Activated CD8-positive, alpha-beta T cell treated with anti-CD3 and anti-CD28 coated beads, Interleukin-2, amount 10 ng/mL, durations not matched to agents 7 days and 5 days (primary cell): ENCODE results near the gene ACTR1A. TPM values are rescaled to one million over a fixed set of nuclear protein-coding genes. Genes with fewer than 3 reads are reported as not detected.

Source experiments
- ATAC-seq: fragments of 150-1000 bp; cut with Tn5 transposase; one replicate; pipeline ENCODE4 v1.10.0; 2021; ENCODE audit warnings: moderate library complexity
- CTCF ChIA-PET: fragments of 350-600 bp; sonication (Branson Sonifier 250); formaldehyde crosslinking; loops from one replicate; lab custom pipeline; 2021; ENCODE audit warnings: antibody characterized with exemption; lab: Charles Lee
- POLR2A ChIA-PET: fragments of 350-600 bp; sonication (Branson Sonifier 250); formaldehyde crosslinking; loops from one replicate; lab custom pipeline; 2021; ENCODE audit warnings: antibody characterized with exemption; lab: Charles Lee
- DNase-seq: peaks from one replicate; pipeline ENCODE4 v3.0.0-alpha.2; 2020
- H3K27ac Mint-ChIP-seq: one replicate; pipeline ENCODE4 v1.8.0; 2021; ENCODE audit warnings: mild to moderate bottlenecking, mixed read lengths
- H3K27me3 Mint-ChIP-seq: one replicate; pipeline ENCODE4 v1.8.0; 2021; ENCODE audit warnings: low read depth, mixed read lengths
- H3K36me3 Mint-ChIP-seq: one replicate; pipeline ENCODE4 v1.8.0; 2021; ENCODE audit warnings: low read depth, mixed read lengths
- H3K4me1 Mint-ChIP-seq: one replicate; pipeline ENCODE4 v1.8.0; 2021; ENCODE audit warnings: low read depth, mixed read lengths
- H3K4me3 Mint-ChIP-seq: one replicate; pipeline ENCODE4 v1.8.0; 2021; ENCODE audit warnings: mild to moderate bottlenecking, mixed read lengths
- H3K9me3 Mint-ChIP-seq: one replicate; pipeline ENCODE4 v1.8.0; 2022; ENCODE audit warnings: mixed read lengths; ENCODE audit not compliant: insufficient read depth
- total RNA-seq, 2 experiments: library from RNA; stranded (reverse); gene quantifications; one replicate each; pipeline ENCODE4 v1.2.3, GENCODE V29; 2021

The ACTR1A gene
- total RNA-seq, 2 experiments from 2014 or later: 72.7 to 75.8 TPM

DNA sequence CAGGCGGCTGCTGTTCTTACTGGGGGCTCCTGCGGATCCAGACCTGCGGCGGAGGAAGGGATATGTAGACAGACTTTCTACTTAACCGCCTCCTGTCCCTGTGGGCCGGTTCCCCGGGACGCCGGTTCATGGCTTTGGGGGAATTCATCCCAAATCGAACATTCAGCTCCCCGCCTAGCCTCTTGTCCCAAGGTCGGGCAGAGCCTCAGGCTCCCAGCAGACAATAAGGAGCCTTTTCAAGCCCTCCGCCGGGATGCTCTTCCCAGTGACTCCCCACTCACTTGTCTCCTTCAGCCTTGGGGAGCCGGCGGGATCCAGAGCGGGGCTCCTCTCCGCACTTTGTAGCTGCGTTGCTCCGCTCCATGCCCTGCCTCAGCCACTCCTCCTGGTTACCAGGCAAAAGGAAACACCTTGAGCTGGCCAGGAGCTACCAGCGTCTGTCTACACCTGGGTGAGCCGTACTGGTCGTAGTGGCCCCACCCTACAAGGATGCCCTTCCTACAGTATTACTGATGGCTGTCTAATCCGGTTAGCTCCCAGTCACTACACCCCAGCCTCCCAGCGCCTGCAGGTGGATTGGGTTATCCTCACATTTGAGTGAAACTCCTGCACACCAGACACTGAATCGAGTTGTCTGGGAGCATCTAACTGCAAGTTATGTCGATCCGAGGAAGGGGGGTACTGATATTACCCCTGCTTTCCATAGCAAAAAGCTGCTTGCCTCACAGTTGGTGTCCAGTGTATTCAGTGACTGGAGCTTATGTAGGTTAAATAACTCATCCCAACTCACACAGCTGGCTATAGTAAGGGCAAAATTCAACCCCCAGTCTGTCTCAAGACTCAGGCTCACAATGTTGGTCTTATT is 51.2 kb downstream of the ACTR1A start, which contains the start of gene C10orf95:
TSS of gene C10orf95 (minus strand) at position 439 of the 865 bp plus-strand sequence. CDS start 450 bp downstream, outside the sequence.
- CTCF ChIA-PET: interaction anchor here (0.7 to 5.0 kb wide), 15 partner anchors 9 to 220 kb away, joined by 3 to 31 read pairs (median 6); partner anchors contain the start of genes ACTR1A, FBXL15 and NFKB2
- H3K4me1 Mint-ChIP-seq: peaks cover 47% of the 10 kb centered on the region
- no peaks in the 10 kb centered on the region for H3K27me3 Mint-ChIP-seq
- ATAC-seq (no peak), DNase-seq (no peak)
- no peaks in the 10 kb centered on the region for H3K9me3 Mint-ChIP-seq
- H3K27ac Mint-ChIP-seq: peak within 1 kb of the TSS; percentile 80
- peak within 1 kb of the TSS; percentile 90 for H3K4me3 Mint-ChIP-seq
- POLR2A ChIA-PET: interaction anchor here (0.6 to 5.7 kb wide), 13 partner anchors 10 to 126 kb away, joined by 3 to 81 read pairs (median 6); partner anchors contain the start of genes CUEDC2, FBXL15 and NFKB2
- peaks cover 25% of the 10 kb centered on the region for H3K36me3 Mint-ChIP-seq

DNA sequence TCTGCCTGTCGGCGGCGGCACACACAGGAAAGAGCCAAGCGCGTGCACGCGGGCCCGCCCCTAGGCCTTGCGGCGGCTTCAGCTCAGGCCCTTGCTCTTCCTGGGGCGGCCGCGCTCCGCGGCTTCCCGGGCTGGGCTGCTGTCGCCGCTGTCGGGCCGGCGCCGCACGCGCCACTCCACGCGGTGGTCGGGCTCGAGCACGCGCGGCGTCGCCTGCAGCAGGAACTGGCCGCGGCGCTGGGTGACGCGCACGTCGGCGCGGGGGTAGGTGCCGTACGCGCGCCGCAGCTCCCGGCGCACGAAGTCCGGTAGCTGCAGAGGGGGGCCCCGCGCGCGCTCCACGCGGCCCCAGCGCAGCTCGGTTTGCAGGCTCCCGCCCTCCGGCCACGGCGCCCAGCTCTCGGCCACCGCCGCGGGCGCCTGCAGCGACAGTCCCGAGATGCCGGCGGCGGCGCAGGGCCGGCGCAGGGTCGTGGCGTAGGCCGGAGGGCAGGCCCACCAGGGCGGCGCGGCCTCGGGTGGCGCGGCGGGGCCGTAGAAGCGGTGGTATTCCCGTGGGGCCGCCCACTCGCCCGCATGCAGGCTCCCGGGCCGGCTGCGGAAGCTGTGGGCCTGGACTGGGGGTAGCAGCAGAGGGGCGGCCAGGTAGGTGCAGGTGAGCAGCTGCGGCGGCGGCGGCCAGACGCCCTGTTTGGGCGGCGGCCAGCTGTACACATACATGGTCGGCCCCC is 52.0 kb downstream of the ACTR1A start:
- ChIA-PET CTCF (interaction anchor here (0.9 to 5.0 kb wide), 12 partner anchors 8 to 220 kb away, joined by 3 to 31 read pairs (median 10); partner anchors contain the start of genes CUEDC2, FBXL15 and NFKB2), POLR2A (interaction anchor here (0.6 to 5.7 kb wide), 16 partner anchors 10 to 125 kb away, joined by 3 to 81 read pairs (median 5); partner anchors contain the start of genes CUEDC2, FBXL15 and NFKB2)
- Mint-ChIP-seq H3K36me3 (peaks cover 19% of the 10 kb centered on the region), H3K27ac (peak overlapping the region; percentile 93), H3K4me1 (peaks cover 47% of the 10 kb centered on the region), H3K4me3 (peak overlapping the region; percentile 90), H3K27me3 (no peaks in the 10 kb centered on the region), H3K9me3 (no peaks in the 10 kb centered on the region)
- ATAC-seq (peak; percentile 85), DNase-seq (peak; percentile 93)

DNA sequence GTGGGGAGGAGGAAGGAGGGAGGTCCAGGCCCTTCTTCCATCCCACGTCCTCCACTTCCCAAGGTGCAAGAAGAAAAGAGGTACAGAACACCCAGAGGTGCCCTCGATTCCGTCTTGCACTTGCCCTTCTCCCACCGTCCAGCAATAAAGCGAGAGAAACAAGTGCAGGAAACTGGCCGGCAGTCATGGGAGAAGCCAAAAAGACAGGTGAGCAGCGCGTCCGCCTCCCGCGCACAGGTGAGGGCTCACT is 52.5 kb downstream of the ACTR1A start:
- Mint-ChIP-seq H3K4me3 (peak overlapping the region; percentile 90), H3K27me3 (no peaks in the 10 kb centered on the region), H3K9me3 (no peaks in the 10 kb centered on the region), H3K4me1 (peaks cover 44% of the 10 kb centered on the region), H3K36me3 (peaks cover 15% of the 10 kb centered on the region), H3K27ac (peak overlapping the region; percentile 93)
- ATAC-seq: no peak
- CTCF ChIA-PET: interaction anchor here (0.7 to 5.0 kb wide), 14 partner anchors 8 to 318 kb away, joined by 3 to 31 read pairs (median 5); partner anchors contain the start of genes CUEDC2, FBXL15 and NFKB2
- DNase-seq: no peak
- POLR2A ChIA-PET: interaction anchor here (1.0 to 5.7 kb wide), 13 partner anchors 9 to 55 kb away, joined by 3 to 81 read pairs (median 6); partner anchors contain the start of genes CUEDC2, FBXL15 and NFKB2

DNA sequence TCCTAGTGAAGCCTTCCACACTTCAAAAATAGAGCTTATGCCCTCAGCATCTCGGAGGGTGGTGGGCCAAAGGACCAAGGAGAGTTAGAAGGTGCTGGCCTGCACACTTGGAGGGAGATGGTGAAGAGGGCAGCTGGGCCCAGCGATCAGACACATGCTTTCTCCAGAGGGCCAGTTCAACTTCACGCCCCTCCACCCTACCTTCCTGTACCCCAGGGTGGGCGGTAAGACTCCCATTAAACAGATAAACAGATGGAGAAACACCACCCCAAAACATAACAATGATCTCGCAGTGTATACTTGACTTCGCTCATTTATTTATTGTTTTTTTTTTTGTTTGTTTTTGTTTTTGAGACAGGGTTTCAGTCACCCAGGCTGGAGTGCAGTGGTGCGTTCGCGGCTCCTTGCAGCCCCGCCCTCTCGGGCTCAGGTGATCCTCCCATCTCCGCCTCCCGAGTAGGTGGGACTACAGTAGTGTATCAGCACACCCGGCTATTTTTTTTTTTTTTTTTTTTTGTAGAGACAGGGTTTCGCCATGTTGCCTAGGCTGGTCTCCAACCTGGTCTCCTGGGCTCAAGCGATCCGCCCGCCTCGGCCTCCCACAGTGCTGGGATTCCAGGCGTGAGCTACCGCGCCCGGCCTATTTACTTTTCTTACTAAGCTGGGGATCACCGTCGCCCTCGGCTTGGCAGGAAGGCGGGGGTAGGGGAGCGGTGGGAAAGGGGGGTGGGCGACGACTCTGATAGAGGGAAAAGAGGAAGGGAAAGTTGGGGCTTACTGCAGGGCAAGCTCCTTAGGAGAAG is 53.0 kb downstream of the ACTR1A start:
- H3K36me3 Mint-ChIP-seq: peaks cover 17% of the 10 kb centered on the region
- CTCF ChIA-PET: interaction anchor here (0.7 to 5.0 kb wide), 14 partner anchors 12 to 317 kb away, joined by 3 to 31 read pairs (median 4); partner anchors contain the start of genes CUEDC2 and NFKB2
- ATAC-seq (peak; percentile 66), DNase-seq (peak; percentile 93)
- no peaks in the 10 kb centered on the region for H3K9me3 Mint-ChIP-seq
- peak overlapping the region; percentile 93 for H3K27ac Mint-ChIP-seq
- H3K27me3 Mint-ChIP-seq: no peaks in the 10 kb centered on the region
- H3K4me3 Mint-ChIP-seq: peak overlapping the region; percentile 90
- POLR2A ChIA-PET: interaction anchor here (0.6 to 5.7 kb wide), 14 partner anchors 9 to 331 kb away, joined by 3 to 81 read pairs (median 5); partner anchors contain the start of genes CUEDC2, FBXL15 and NFKB2
- peaks cover 38% of the 10 kb centered on the region for H3K4me1 Mint-ChIP-seq

- CTCF ChIA-PET: no interaction called here
- no peak for ATAC-seq
- H3K9me3 Mint-ChIP-seq: no peaks in the 10 kb centered on the region
These were observed 57.7 kb downstream of the ACTR1A start for GRCh38 chr10:102444851-102445250.

DNA sequence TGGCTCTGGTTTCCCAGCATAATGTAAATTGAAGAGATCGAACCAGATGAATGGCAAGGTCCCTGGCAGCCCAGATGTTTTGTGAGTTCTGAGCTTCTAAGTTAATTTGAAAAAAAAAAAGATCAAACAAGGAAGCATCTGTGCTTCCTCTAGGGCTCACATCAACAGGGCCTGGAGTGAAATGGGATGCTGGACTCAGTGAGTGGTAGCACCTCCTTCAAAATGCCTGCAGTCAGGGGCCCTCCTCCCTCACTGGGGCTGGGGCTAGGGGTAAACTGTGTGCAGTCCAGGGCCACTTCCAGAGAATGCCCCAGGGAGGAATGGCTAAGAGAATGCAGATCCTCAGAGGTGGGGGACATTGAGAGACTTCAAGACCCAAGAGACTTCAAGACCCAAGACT is 64.1 kb downstream of the ACTR1A start:
- Mint-ChIP-seq H3K4me1 (peaks cover 49% of the 10 kb centered on the region), H3K27me3 (no peaks in the 10 kb centered on the region), H3K27ac (peak overlapping the region; percentile 27), H3K4me3 (peak overlapping the region; percentile 88), H3K9me3 (no peaks in the 10 kb centered on the region), H3K36me3 (peaks cover 28% of the 10 kb centered on the region)
- DNase-seq (no peak), ATAC-seq (no peak)
- ChIA-PET CTCF (no interaction called here), POLR2A (interaction anchor here (7.1 kb wide), 1 partner anchor 12 kb away, joined by 81 read pairs; the partner anchor contains the start of gene C10orf95)

More at GRCh38 chr10:102444851-102445250, 57.7 kb downstream of the ACTR1A start:
- Mint-ChIP-seq H3K4me1 (peaks cover 17% of the 10 kb centered on the region), H3K27me3 (no peaks in the 10 kb centered on the region), H3K27ac (no peak overlapping the region), H3K4me3 (no peak overlapping the region), H3K36me3 (peaks cover 6% of the 10 kb centered on the region)
- POLR2A ChIA-PET: no interaction called here
- DNase-seq: no peak

DNA sequence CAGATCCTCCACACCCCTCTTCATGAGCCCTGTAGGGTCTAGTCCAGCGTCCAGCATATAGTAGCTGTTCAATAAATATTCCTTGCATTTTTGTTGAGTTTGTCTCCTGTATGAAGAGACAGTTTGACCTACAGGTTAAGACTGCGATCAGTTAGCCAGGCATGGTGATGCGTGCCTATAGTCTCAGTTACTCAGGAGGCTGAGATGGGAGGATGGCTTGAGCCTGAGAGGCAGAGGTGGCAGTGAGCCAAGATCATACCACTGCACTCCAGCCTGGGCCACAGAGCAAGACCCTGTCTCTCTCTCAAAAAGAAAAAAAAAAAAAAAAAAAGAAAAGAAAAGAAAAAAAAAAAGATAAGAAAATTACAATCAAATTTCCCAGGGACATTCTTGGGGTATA is 65.0 kb downstream of the ACTR1A start:
- no peaks in the 10 kb centered on the region for H3K9me3 Mint-ChIP-seq
- DNase-seq (no peak), ATAC-seq (no peak)
- CTCF ChIA-PET: interaction anchor here (0.6 to 4.4 kb wide), 2 partner anchors 14 to 248 kb away, joined by 3 to 26 read pairs; partner anchors contain the start of gene C10orf95
- H3K27ac Mint-ChIP-seq: peak overlapping the region; percentile 54
- H3K4me3 Mint-ChIP-seq: peak overlapping the region; percentile 88
- peaks cover 28% of the 10 kb centered on the region for H3K36me3 Mint-ChIP-seq
- H3K27me3 Mint-ChIP-seq: no peaks in the 10 kb centered on the region
- H3K4me1 Mint-ChIP-seq: peaks cover 56% of the 10 kb centered on the region
- POLR2A ChIA-PET: interaction anchor here (0.6 to 7.1 kb wide), 3 partner anchors 13 to 24 kb away, joined by 3 to 81 read pairs (median 75); partner anchors contain the start of genes C10orf95 and FBXL15

- Mint-ChIP-seq H3K4me1 (peaks cover 58% of the 10 kb centered on the region), H3K4me3 (peak overlapping the region; percentile 88), H3K36me3 (peaks cover 24% of the 10 kb centered on the region), H3K27ac (peak overlapping the region; percentile 83), H3K9me3 (no peaks in the 10 kb centered on the region), H3K27me3 (no peaks in the 10 kb centered on the region)
- ChIA-PET CTCF (interaction anchor here (0.7 to 5.5 kb wide), 7 partner anchors 9 to 267 kb away, joined by 3 to 28 read pairs (median 5); partner anchors contain the start of genes ACTR1A and C10orf95), POLR2A (interaction anchor here (0.7 to 7.1 kb wide), 7 partner anchors 10 to 65 kb away, joined by 3 to 81 read pairs (median 11); partner anchors contain the start of genes C10orf95, FBXL15 and NFKB2)
- DNase-seq (no peak), ATAC-seq (no peak)
These were observed 66.2 kb downstream of the ACTR1A start for GRCh38 chr10:102436312-102436711.

DNA sequence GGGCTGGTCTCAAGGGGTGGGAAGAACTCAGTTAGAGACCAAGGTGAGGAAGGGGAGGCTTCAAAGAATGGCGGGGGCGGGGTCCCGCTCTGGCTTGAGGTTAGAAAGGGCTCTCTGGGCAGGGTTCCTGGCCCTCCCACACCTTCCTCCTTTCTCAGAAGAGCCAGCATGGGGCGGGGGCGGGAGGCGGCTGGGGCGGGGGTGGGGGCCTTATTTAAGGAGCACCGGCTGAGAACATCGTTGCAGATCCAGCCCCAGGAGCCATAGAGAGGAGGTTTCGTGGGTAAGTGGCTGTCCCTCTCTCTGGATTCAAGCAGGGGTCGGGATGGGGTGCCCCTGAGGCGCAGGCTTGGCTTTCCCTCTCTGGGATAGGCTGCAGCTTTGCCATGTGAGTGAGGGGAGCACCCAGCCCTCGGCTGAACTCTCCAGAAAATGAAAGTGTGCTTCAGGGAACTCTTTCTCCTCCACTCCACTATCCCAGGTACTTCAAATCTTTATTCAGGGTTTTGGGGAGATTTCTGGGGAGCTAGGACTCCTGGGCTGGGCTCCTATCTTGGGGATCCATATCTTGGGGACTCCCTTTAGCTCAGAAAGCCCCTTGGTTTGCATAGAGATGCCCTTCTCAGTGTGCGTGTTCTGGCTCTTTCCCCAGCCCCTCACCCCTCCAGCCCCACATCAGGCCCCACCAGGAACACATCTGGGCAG is 66.8 kb downstream of the ACTR1A start:
- Mint-ChIP-seq H3K9me3 (no peaks in the 10 kb centered on the region), H3K4me3 (peak overlapping the region; percentile 88), H3K4me1 (peaks cover 58% of the 10 kb centered on the region), H3K27me3 (no peaks in the 10 kb centered on the region), H3K36me3 (peaks cover 24% of the 10 kb centered on the region), H3K27ac (peak overlapping the region; percentile 83)
- DNase-seq (peak; percentile 75), ATAC-seq (peak; percentile 25)
- ChIA-PET POLR2A (interaction anchor here (0.7 to 7.1 kb wide), 8 partner anchors 9 to 65 kb away, joined by 3 to 81 read pairs (median 8); partner anchors contain the start of genes C10orf95, FBXL15 and NFKB2), CTCF (interaction anchor here (0.7 to 5.5 kb wide), 7 partner anchors 9 to 266 kb away, joined by 3 to 28 read pairs (median 9); partner anchors contain the start of genes ACTR1A and C10orf95)
